ENCODE data around the gene MOB3B. TPM values are rescaled to one million over a fixed set of nuclear protein-coding genes. Genes with fewer than 3 reads are reported as not detected.

MOB3B gene
- total RNA-seq, 4 donors from 2014 or later = 8.2 to 16.5 (median 10.5) TPM

DNA sequence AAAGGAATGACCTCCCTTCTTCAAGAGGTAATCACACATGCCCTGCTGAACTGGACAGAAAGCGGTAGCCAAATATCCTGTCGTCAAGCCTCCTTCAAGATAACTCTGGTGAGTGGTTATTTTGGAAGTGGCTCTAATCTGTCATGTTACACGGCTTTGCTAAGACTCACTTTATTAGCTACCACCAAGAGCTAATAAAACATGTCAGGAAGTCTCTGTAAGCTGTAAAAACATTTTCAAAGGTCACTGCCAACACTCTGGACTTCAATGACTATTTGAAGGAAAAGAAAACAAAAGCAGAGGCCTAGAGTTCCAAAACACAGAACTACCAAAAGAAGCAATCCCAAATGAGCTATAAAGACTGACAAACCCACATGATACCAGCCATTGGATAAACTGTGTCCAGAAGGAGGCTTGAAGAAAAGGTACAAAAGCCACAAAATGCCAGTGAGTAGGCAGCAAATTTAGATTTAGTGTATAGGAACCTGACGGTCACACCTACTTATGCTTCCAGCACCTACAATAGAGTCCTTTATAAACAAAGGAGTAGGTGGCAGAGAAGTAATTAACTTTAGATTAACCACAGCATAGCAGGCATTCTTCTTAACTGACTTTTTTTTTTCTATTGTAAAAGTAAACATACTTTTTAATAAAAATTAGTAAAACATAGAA lies 135.3 kb downstream of the MOB3B start:
- H3K4me3 ChIP-seq (ENCODE audit: low read depth, poor library complexity, severe bottlenecking) = no peak overlapping the region
- no peak for DNase-seq (ENCODE audit: low spot score in 2 of 2)
- 33 to 34% methylated on average over 4 of the region's 4 CpGs for WGBS, 2 donors
- no peak for TF ChIP-seq POLR2A (IDR thresholded peaks at IDR 0.05)
- TF ChIP-seq, protein P1, sequence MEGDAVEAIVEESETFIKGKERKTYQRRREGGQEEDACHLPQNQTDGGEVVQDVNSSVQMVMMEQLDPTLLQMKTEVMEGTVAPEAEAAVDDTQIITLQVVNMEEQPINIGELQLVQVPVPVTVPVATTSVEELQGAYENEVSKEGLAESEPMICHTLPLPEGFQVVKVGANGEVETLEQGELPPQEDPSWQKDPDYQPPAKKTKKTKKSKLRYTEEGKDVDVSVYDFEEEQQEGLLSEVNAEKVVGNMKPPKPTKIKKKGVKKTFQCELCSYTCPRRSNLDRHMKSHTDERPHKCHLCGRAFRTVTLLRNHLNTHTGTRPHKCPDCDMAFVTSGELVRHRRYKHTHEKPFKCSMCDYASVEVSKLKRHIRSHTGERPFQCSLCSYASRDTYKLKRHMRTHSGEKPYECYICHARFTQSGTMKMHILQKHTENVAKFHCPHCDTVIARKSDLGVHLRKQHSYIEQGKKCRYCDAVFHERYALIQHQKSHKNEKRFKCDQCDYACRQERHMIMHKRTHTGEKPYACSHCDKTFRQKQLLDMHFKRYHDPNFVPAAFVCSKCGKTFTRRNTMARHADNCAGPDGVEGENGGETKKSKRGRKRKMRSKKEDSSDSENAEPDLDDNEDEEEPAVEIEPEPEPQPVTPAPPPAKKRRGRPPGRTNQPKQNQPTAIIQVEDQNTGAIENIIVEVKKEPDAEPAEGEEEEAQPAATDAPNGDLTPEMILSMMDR (IDR thresholded peaks at IDR 0.05) = no peak
- intact Hi-C loops (cut with DNase I; ENCODE audit: low total_unique reads) = no loop called here

DNA sequence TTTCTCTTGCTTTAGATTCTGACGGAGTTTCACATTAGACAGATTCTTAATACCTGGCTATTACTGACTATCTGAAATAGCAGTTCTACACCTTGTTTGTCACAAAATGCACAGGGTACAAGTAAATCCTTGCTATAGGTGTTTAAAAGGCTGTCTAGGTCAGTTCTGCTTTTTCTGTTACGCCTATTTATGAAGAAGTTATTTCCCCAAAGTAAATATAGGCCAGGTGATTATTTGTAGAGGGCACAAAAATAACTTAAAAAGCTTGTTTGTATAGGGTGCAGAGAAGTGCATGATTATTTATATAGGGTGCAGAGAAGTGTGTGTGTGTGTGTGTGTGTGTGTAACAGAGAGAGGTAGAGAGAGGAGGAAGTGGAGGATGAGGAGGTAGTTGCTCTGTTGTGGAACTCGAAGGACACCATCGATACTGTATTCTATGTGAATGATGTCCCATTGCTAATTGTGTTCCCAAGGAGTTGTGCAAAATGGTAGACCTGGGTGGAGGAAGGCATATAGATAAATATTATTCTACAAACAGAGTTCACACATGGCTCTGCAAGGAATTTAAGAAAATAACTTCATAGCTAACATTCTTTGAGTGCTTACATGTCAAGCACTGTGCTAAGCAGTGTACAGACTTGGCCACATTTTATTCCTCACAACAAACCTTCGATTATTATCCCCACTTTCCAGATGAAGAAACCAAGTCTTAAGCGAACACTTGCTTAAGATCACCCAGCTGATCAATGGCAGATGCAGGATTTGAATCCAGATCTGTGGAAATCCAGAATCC lies 136.4 kb downstream of the MOB3B start:
- no peak for DNase-seq (ENCODE audit: low spot score in 2 of 2)
- H3K4me3 ChIP-seq (ENCODE audit: low read depth, poor library complexity, severe bottlenecking) = no peak overlapping the region
- intact Hi-C loops (cut with DNase I; ENCODE audit: low total_unique reads) = no loop called here
- TF ChIP-seq, protein P1 (IDR thresholded peaks at IDR 0.05) = no peak
- TF ChIP-seq POLR2A (IDR thresholded peaks at IDR 0.05) = no peak
- WGBS, 2 donors = 90 to 91% methylated on average over 6 of the region's 6 CpGs

DNA sequence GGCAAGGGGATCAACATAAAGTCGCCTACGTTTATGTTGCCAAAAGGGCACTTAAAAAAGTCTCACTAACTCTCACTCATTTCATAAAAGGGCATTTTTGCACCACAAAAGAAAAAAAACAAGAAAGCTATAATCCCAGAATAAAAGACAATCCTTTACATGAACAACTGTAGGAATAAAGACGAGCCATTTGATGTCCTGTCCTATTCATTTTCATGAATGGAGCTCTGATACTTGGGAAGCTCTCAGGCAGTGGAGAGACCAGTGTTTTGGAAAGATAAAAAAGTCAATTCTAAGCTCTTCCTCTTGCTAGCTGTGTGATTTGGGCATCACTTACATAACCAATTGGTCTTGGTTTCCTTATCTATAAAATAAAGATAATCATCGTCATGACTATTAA lies 137.2 kb downstream of the MOB3B start:
- WGBS, 2 donors = 93 to 95% methylated on average over 4 of the region's 4 CpGs
- no peak for DNase-seq (ENCODE audit: low spot score in 2 of 2)
- TF ChIP-seq POLR2A (IDR thresholded peaks at IDR 0.05) = no peak
- TF ChIP-seq, protein P1 (IDR thresholded peaks at IDR 0.05) = no peak
- H3K4me3 ChIP-seq (ENCODE audit: low read depth, poor library complexity, severe bottlenecking) = no peak overlapping the region
- intact Hi-C loops (cut with DNase I; ENCODE audit: low total_unique reads) = no loop called here

DNA sequence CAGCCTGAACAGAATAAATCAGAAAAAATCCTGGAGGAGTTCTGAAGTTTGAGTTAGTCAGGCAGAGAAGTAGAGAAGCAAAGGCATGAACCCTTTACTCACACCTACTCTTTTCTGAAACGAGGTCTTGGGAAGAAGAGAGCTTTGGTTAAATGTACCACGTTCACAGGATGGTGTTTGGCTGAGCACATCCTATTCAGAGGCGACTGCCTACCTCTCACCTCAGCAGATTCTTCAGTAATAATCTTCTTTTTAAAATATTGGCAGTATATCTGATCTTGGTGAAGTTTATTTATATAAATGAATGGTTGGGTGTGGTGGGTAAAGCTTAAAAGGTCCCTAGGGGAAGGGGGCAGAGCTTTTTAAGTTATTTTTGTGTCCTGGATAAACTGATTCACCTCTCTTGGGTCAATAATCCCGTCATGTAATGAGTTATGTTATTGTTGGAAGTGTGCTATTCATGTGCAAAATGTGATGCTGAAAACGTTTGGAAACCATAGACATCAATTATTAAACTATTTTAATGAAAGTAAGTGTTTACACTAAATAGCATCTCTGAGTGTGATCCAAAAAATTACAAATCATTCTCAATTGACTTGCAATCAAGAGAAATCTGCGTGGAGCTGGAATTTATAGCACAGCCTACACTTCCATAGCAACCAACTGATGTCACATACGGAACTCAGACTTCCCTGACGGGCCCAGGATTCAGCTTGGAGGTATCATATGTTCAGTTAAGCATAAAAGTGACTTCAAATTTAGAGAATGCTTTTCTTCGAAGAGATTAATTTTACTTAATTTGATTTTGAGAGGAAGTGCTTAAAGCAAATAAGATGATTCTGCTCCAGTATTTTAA lies 138.3 kb downstream of the MOB3B start:
- TF ChIP-seq, protein P1 (IDR thresholded peaks at IDR 0.05) = no peak
- TF ChIP-seq POLR2A (IDR thresholded peaks at IDR 0.05) = no peak
- 55 to 60% methylated on average over 9 of the region's 9 CpGs for WGBS, 2 donors
- DNase-seq (ENCODE audit: low spot score in 2 of 2) = no peak
- intact Hi-C loops (cut with DNase I; ENCODE audit: low total_unique reads) = no loop called here
- no peak overlapping the region for H3K4me3 ChIP-seq (ENCODE audit: low read depth, poor library complexity, severe bottlenecking)

DNA sequence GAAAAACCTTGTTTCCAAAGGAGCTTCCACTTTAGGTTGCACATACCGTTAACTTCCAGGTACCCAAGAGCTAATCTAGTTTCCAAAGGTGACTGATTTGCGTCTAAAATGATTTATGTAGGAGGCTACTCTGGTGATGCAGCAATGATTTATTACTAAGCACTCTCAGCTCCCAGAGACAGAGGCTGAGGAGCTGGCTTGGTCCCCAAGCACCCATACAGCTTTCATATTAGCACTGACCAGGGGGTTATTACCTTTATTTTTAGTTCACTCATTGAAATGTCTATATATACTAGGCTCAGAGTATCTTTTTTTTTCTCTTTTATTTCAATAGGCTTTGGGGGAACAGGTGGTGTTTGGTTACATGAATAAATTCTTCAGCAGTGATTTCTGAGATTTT lies 141.5 kb downstream of the MOB3B start:
- 74 to 78% methylated on average over 2 of the region's 2 CpGs for WGBS, 2 donors
- no peak overlapping the region for H3K4me3 ChIP-seq (ENCODE audit: low read depth, poor library complexity, severe bottlenecking)
- TF ChIP-seq, protein P1 (IDR thresholded peaks at IDR 0.05) = no peak
- no peak for TF ChIP-seq POLR2A (IDR thresholded peaks at IDR 0.05)
- intact Hi-C loops (cut with DNase I; ENCODE audit: low total_unique reads) = no loop called here
- DNase-seq (ENCODE audit: low spot score in 2 of 2) = no peak
